C4-2B (cell line): Measurements from ENCODE around the gene NTRK3.

ENCODE experiments used
- ZFX ChIP-seq: fragments of 450-650 bp; IDR thresholded peaks from 2 replicates; pipeline ENCODE4 v1.6.1; 2017
- TF ChIP-seq, protein P1 (sequence below): fragments of 450-650 bp; conservative IDR thresholded peaks from 2 replicates; pipeline ENCODE4 v1.5.1; 2017; ENCODE audit warnings: mild to moderate bottlenecking

DNA sequence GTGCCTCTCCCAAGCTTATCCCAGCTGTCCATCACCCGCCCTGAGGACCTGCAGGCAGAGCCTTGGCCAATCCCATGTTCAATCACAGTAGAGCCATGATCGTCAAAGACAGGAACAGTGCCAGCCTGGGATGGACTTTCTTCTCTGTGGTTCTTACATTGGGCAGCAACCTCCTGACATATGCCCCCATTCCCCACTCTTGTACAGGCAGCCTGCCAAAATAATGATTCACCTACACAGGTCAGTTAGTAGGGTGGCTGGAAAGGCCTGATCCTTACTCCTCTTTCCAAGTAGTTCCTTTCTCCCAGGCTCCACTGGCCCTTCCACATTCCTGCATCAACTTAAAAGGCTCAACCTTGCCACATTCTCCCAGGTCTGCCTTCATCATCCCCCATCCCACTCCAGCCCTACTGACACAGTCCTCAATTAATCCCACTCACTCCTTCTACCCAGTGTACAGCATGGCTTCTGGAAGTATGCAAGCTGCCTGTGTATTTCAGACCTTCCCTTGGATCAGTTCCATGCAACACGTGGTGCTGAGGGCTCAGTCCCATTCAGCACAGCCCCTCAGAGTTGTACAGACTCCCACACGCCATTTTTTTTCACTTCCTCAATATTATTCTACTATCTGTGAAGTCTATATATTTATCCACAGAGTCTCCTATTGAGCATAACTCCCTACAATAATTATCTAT lies 189.8 kb downstream of the NTRK3 start:
- TF ChIP-seq, protein P1, sequence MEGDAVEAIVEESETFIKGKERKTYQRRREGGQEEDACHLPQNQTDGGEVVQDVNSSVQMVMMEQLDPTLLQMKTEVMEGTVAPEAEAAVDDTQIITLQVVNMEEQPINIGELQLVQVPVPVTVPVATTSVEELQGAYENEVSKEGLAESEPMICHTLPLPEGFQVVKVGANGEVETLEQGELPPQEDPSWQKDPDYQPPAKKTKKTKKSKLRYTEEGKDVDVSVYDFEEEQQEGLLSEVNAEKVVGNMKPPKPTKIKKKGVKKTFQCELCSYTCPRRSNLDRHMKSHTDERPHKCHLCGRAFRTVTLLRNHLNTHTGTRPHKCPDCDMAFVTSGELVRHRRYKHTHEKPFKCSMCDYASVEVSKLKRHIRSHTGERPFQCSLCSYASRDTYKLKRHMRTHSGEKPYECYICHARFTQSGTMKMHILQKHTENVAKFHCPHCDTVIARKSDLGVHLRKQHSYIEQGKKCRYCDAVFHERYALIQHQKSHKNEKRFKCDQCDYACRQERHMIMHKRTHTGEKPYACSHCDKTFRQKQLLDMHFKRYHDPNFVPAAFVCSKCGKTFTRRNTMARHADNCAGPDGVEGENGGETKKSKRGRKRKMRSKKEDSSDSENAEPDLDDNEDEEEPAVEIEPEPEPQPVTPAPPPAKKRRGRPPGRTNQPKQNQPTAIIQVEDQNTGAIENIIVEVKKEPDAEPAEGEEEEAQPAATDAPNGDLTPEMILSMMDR = no peak
- no peak for TF ChIP-seq ZFX
